GM12864 (cell line): ENCODE measurements around the gene INS.

Experiments used
- DNase-seq: peaks from one replicate; pipeline ENCODE4 v3.0.0-alpha.2; 2011; ENCODE audit warnings: low read depth
- H3K4me3 ChIP-seq: 2 replicates; pipeline ENCODE4 v1.5.1; 2011; ENCODE audit warnings: mild to moderate bottlenecking, low read depth, low read length, control low read depth
- CTCF ChIP-seq: IDR thresholded peaks from 2 replicates; pipeline ENCODE4 v1.5.1; 2011; ENCODE audit warnings: low read depth, mild to moderate bottlenecking, moderate library complexity, low read length, control low read depth, inconsistent platforms; ENCODE audit errors: missing control alignments

The INS gene

DNA sequence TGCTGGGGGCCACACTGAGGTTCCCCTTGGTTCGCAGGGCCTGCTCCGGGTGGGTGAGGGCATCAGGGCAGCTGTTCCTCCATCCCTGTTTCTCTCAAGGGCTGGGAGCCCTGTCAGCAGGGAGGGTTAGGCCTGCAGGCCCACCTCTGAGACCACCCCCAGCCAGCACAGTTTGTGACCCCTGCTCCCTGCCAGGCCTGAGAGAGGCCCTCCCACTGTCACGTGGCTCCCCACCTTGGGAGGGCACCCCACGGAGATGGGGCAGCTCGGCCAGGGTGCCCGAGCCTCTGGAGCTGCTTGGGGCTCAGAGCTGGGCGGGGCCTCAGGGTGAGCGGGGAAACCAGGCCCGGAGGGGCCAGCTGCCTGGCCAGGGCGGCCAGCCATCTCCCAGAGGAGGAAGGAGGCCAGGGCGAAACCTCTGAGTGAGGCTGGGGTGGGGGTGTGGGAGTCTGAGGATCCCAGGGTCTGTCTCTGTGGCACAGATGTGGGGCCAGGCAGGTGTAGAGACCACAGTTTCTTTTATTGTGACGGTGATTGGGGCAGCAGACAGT lies 2.5 kb upstream of the INS start:
- H3K4me3 ChIP-seq: no peak overlapping the region
- no peak for TF ChIP-seq CTCF
- no peak for DNase-seq

GRCh38 chr11:2159536-2160413 lies 1.2 kb downstream of the INS start:
- no peak overlapping the region for H3K4me3 ChIP-seq
- no peak for DNase-seq
- no peak for TF ChIP-seq CTCF

- no peak for TF ChIP-seq CTCF
- no peak for DNase-seq
- H3K4me3 ChIP-seq: no peak overlapping the region
These were observed 2.0 kb downstream of the INS start for GRCh38 chr11:2158966-2159365.

GRCh38 chr11:2158296-2158737 lies 2.7 kb downstream of the INS start:
- no peak overlapping the region for H3K4me3 ChIP-seq
- no peak for DNase-seq
- no peak for TF ChIP-seq CTCF

- no peak overlapping the region for H3K4me3 ChIP-seq
These were observed 3.5 kb downstream of the INS start for GRCh38 chr11:2157294-2158040.

More at GRCh38 chr11:2157294-2158040, 3.5 kb downstream of the INS start:
- no peak for DNase-seq
- TF ChIP-seq CTCF: no peak
